HG02938 (cell line): ENCODE measurements around the gene TMEM209.
"Not testable (repeated sequence)": the region's sequence is repeated elsewhere in the genome, so short reads cannot be mapped to it uniquely, and the experiment has no call there.

ENCODE experiments used
- ATAC-seq: cut with Tn5 transposase; IDR thresholded peaks from one replicate; pipeline ENCODE4 v1.9.1; 2021; ENCODE audit warnings: mild to moderate bottlenecking, moderate library complexity; ENCODE audit not compliant: unreplicated experiment

Gene TMEM209

DNA sequence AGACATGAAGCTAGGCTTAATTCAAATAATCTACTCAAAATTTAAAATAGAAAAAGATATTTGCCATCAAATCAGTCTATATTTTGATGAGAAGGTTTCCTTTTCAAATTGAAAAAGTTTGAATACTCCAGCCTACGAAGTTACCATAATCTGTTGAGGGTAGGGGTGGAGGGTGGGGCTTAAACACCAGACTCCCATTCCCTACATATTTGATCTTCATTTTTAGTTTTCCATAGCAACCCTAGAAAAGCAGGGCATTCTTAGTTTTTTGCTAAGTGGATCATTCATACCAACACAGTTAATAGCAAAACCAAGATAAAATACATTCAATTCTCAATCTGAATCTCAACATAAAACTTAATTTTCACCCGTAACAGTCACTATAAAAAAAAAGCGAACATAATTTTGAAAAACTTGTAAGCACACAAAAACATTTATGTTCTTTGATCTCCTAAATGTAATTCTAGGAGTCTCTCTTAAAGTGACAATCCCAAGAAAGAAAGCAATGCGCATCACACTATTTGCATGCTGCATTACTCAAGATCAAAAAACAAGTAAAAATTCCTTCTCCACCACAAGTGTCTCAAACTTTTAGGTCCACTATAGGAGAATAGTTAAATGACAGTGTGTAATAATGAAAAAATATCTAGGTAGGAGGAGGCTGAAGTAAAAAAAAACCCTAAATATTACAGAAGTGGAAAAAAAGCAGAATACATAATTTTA is 30.8 kb downstream of the TMEM209 start:
- ATAC-seq: no peak

DNA sequence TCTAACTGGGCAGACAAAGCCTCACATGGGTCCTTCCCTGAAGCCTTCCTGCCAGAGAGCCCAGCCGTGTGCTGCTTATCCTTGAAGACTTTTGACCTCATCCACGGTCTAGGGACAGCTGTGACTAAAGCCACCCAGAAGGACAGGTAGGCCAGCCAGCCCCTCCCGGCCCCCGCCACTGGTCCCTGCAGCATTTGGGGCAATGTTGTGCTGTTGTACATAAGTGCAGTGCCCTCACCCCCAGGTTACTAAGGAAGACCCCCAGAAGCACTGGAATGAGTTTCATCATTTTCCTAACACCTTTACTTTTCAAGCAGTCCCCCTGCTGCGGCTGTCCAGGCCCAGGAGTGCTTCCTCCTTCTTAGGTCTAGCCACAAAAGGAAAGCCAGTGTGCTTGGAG is 43.0 kb downstream of the TMEM209 start:
- ATAC-seq: no peak

GRCh38 chr7:130160455-130160854 is 44.8 kb downstream of the TMEM209 start:
- no peak for ATAC-seq

GRCh38 chr7:130160023-130160422 is 45.2 kb downstream of the TMEM209 start:
- no peak for ATAC-seq

DNA sequence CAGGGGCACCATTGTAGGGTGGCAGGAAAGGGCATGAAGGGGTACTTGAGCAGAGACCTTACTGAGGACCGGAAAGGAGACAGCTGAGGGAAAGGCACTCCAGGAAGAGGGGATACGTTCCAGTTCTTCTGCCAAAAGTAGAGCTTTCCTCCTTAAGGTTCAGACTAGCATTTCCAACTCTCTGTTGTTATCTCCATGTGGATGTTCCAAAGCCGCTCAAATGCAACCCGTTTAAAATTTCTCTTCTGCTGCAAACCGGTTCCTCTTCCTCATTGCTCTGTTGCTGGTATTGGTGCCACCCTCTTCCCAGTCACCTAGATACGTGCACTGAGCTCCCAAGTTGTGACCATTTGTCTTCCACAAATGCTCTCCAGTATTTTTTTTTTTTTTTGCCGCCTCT is 47.5 kb downstream of the TMEM209 start:
- ATAC-seq: no peak

- ATAC-seq: no peak
These were observed 49.1 kb downstream of the TMEM209 start for GRCh38 chr7:130156140-130156539.

- no peak for ATAC-seq
These were observed 50.5 kb downstream of the TMEM209 start for GRCh38 chr7:130154501-130155317.

DNA sequence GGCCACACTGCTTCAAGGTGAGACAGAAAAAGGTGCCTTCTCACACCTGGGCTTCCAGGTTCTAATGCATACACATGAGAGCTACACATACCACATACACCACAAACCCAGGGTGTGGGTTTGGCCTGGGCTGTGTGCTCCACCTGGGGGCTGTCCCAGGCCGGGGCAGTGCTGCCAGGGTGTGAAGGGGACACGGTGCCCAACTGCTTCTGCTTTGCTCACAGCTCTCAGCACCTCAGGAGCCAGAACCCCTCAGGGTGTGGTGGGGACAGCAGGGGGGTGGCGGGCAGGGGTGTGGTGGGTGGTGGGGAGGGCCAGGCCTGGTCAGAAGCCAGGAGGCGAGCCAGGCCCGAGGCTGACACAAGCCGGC is 51.1 kb downstream of the TMEM209 start:
- no peak for ATAC-seq

DNA sequence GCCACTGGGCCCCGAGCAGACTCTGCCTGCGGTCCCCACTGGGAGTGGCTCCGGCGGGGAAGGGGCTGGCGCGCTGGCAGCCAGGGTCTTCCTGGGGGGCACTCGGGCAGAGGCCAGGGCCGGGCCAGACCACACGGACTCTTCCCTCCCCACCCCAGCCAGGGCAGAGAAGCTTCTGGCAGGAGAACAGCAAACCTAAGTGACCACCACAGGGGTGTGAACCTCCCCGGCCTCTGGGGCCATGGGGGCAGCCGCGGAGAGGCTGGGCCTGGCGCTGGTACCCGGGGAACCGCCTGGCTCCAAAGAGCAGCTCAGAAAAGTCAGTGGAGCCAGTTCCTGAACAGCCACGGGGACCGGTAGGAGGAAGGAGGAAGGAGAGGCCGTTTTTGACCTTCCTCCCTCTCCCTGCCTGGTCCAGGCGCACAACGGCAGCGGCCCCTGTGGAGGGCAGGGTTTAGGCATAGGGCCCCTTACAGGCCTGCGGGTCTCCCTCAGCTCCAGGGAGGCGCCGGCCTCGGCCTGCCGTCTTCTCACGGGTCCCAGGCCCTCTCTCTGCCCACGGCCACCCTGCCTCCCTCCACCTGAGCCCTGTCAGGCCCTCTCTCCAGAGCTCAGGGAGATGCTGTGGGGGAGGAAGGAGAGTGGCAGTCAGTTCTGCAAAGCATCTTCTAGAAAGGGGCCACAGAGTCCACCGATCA is 51.8 kb downstream of the TMEM209 start:
- ATAC-seq: no peak

- no peak for ATAC-seq
These were observed 52.6 kb downstream of the TMEM209 start for GRCh38 chr7:130152493-130153210.

- ATAC-seq: no peak
These were observed 53.4 kb downstream of the TMEM209 start for GRCh38 chr7:130151591-130152492.

DNA sequence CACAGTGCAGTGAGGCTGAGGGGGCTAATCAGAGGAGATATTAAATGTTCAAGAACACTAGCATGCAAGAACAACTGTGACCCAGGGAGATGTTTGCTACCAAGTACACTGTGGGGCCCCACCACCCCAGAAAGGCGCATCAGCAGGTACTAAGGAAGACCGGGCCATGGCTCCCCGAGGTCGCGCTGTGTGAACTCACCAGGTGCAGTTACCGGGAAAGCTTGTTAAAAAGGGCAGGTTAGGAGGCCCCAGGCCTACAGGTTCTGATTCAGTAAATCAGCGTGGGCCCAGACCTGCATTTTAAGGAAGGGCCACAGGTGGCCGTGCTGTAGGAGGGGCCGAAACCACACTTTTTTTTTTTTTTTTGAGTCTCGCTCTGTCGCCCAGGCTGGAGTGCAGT is 54.6 kb downstream of the TMEM209 start:
- no peak for ATAC-seq

- ATAC-seq: no peak
These were observed 55.7 kb downstream of the TMEM209 start for GRCh38 chr7:130149281-130150139.

DNA sequence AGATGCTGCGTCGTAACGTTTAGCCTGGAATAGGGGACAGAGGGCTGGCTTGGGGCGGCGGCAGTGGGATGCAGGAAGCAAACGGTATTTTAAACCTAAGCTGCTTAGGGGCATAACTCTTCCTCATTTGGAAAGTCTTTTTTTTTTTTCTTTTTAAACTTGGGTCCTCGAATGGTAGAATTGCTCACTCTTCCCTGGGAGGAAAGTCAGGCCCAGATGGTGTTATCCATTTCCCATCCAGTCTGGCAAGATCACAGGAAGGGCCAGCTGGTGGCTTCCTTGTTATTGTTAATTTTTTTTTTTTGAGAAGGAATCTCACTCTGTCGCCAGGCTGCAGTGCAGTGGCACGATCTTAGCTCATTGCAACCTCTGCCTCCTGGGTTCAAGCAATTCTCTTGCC is 56.6 kb downstream of the TMEM209 start:
- no peak for ATAC-seq

- ATAC-seq: no peak
These were observed 57.4 kb downstream of the TMEM209 start for GRCh38 chr7:130147710-130148325.

GRCh38 chr7:130146693-130147405 is 58.4 kb downstream of the TMEM209 start:
- ATAC-seq: no peak

DNA sequence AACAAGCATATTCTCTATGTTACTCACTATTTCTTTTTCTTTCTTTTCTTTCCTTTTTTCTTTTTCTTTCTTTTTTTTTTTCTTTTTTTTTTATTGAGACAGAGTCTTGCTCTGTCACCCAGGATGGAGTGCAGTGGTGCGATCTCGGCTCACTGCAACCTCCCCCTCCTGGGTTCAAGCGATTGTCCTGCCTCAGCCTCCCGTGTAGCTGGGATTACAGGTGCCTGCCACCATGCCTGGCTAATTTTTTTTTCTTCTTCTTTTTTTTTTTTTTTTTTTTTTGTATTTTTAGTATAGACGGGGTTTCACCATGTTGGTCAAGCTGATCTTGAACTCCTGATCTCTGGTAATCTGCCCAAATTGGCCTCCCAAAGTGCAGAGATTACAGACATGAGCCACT is 59.1 kb downstream of the TMEM209 start:
- not testable (repeated sequence) for ATAC-seq

DNA sequence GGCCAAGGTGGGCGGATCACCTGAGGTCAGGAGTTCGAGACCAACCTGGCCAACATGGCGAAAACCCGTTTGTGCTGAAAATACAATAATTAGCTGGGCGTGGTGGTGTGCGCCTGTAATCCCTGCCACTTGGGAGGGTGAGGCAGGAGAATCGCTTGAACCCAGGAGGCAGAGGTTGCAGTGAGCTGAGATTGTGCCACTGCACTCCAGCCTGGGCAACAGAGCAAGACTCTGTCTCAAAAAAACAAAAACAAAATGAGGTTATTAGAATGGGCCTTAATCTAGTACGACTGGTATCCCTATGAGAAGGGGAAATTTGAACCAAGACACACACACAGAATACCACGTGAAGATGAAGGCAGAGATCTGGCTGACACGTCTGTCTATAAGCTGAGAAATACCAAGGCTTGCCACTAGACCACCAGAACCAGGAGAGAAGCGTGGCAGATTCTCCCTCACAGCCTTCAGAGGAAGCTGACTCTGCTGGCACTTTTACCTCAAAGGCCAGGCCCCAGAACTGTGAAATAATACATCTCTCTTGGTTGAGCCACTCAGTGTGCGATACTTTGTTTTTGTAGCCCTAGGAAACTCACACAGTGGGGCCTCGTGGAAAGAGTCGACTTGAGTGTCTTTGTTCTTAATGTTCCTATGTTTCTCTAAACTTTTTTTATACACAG is 59.6 kb downstream of the TMEM209 start:
- no peak for ATAC-seq
